ENCODE results near the gene TMEM59. TPM values are rescaled to one million over a fixed set of nuclear protein-coding genes. Genes with fewer than 3 reads are reported as not detected.
"Not testable (repeated sequence)": the region's sequence is repeated elsewhere in the genome, so short reads cannot be mapped to it uniquely, and the experiment has no call there.

The TMEM59 gene
- total RNA-seq (196 TPM), polyA plus RNA-seq (ENCODE audit: insufficient read depth in 1 of 8, insufficient read length in 8 of 8, low replicate concordance in 1 of 8) (100 to 1,000 TPM; 127 to 183 (median 151) TPM)
- long read RNA-seq, donor 1, full-length matches to known transcripts, result 54 of 63 reads
- long read RNA-seq, donor 1, partial matches to known transcripts, result 0 of 63 reads
- long read RNA-seq, donor 1, other reads (novel, unspliced or antisense), result 9 of 63 reads
- long read RNA-seq, donor 2, full-length matches to known transcripts, result 31 of 31 reads
- long read RNA-seq, donor 2, partial matches to known transcripts, result 0 of 31 reads
- long read RNA-seq, donor 2, other reads (novel, unspliced or antisense), result 0 of 31 reads
- long read RNA-seq, donor 3, full-length matches to known transcripts, result 163 of 175 reads
- long read RNA-seq, donor 3, partial matches to known transcripts, result 12 of 175 reads
- long read RNA-seq, donor 3, other reads (novel, unspliced or antisense), result 0 of 175 reads
- long read RNA-seq, donor 4, full-length matches to known transcripts, result 58 of 67 reads
- long read RNA-seq, donor 4, partial matches to known transcripts, result 9 of 67 reads
- long read RNA-seq, donor 4, other reads (novel, unspliced or antisense), result 0 of 67 reads
- long read RNA-seq, donor 5, full-length matches to known transcripts, result 295 of 332 reads
- long read RNA-seq, donor 5, partial matches to known transcripts, result 0 of 332 reads
- long read RNA-seq, donor 5, other reads (novel, unspliced or antisense), result 37 of 332 reads
- long read RNA-seq, donor 6, full-length matches to known transcripts, result 201 of 267 reads
- long read RNA-seq, donor 6, partial matches to known transcripts, result 37 of 267 reads
- long read RNA-seq, donor 6, other reads (novel, unspliced or antisense), result 29 of 267 reads
- long read RNA-seq, donor 7, full-length matches to known transcripts, result 256 of 278 reads
- long read RNA-seq, donor 7, partial matches to known transcripts, result 0 of 278 reads
- long read RNA-seq, donor 7, other reads (novel, unspliced or antisense), result 22 of 278 reads
- long read RNA-seq, donor 8, full-length matches to known transcripts, result 210 of 257 reads
- long read RNA-seq, donor 8, partial matches to known transcripts, result 42 of 257 reads
- long read RNA-seq, donor 8, other reads (novel, unspliced or antisense), result 5 of 257 reads
- long read RNA-seq, donor 9, full-length matches to known transcripts, result 166 of 173 reads
- long read RNA-seq, donor 9, partial matches to known transcripts, result 0 of 173 reads
- long read RNA-seq, donor 9, other reads (novel, unspliced or antisense), result 7 of 173 reads
- long read RNA-seq, donor 10, full-length matches to known transcripts, result 353 of 431 reads
- long read RNA-seq, donor 10, partial matches to known transcripts, result 47 of 431 reads
- long read RNA-seq, donor 10, other reads (novel, unspliced or antisense), result 31 of 431 reads
- long read RNA-seq, donor 11, full-length matches to known transcripts, result 218 of 248 reads
- long read RNA-seq, donor 11, partial matches to known transcripts, result 6 of 248 reads
- long read RNA-seq, donor 11, other reads (novel, unspliced or antisense), result 24 of 248 reads

GRCh38 chr1:54052934-54053744, at the start of gene TMEM59, which contains the start of gene TCEANC2:
TSS of gene TMEM59 (minus strand) at chr1:54053204. CDS start at chr1:54053188, 16 bp downstream.
TSS of gene TCEANC2 (plus strand) at chr1:54053608. CDS start at chr1:54054423, 815 bp downstream.
- DNase-seq, result peak; percentile 100
- peak within 1 kb of the TSS; percentile 97 for H3K27ac ChIP-seq (ENCODE audit: low read length)
- peaks cover 2% of the 10 kb centered on the region for H3K36me3 ChIP-seq (ENCODE audit: control insufficient read depth, insufficient read depth, low read length)
- WGBS (ENCODE audit: insufficient coverage), result under 1% methylated on average over 54 of the region's 59 CpGs
- H3K4me3 ChIP-seq (ENCODE audit: low read length), result peak within 1 kb of the TSS; percentile 85
- no peaks in the 10 kb centered on the region for H3K27me3 ChIP-seq (ENCODE audit: control insufficient read depth, insufficient read depth, low read length)
- H3K9me3 ChIP-seq (replicated peaks; ENCODE audit: control insufficient read depth, low read depth, low read length), result no peaks in the 10 kb centered on the region
- H3K4me1 ChIP-seq (ENCODE audit: control insufficient read depth, insufficient read depth, low read length), result peaks cover 8% of the 10 kb centered on the region

- Histone ChIP-seq H3K4me3 (ENCODE audit: low read length) (no peak overlapping the region), H3K27me3 (ENCODE audit: control insufficient read depth, insufficient read depth, low read length) (no peaks in the 10 kb centered on the region), H3K36me3 (ENCODE audit: control insufficient read depth, insufficient read depth, low read length) (peaks cover 10% of the 10 kb centered on the region), H3K9me3 (replicated peaks; ENCODE audit: control insufficient read depth, low read depth, low read length) (no peaks in the 10 kb centered on the region), H3K27ac (ENCODE audit: low read length) (no peak overlapping the region), H3K4me1 (ENCODE audit: control insufficient read depth, insufficient read depth, low read length) (peaks cover 3% of the 10 kb centered on the region)
- no peak for DNase-seq
- 45% methylated on average over 1 of the region's 2 CpGs for WGBS (ENCODE audit: insufficient coverage)
These were observed 47.5 kb upstream of the TMEM59 start for GRCh38 chr1:54100500-54100899.

GRCh38 chr1:54099061-54099610, 46.1 kb upstream of the TMEM59 start:
- peak; percentile 67 for DNase-seq
- Histone ChIP-seq H3K4me3 (ENCODE audit: low read length) (no peak overlapping the region), H3K4me1 (ENCODE audit: control insufficient read depth, insufficient read depth, low read length) (peaks cover 3% of the 10 kb centered on the region), H3K27me3 (ENCODE audit: control insufficient read depth, insufficient read depth, low read length) (no peaks in the 10 kb centered on the region), H3K9me3 (replicated peaks; ENCODE audit: control insufficient read depth, low read depth, low read length) (no peaks in the 10 kb centered on the region), H3K36me3 (ENCODE audit: control insufficient read depth, insufficient read depth, low read length) (peaks cover 10% of the 10 kb centered on the region), H3K27ac (ENCODE audit: low read length) (no peak overlapping the region)
- WGBS (ENCODE audit: insufficient coverage), result no CpG with 5 or more reads among the region's 6 CpGs

- H3K4me1 ChIP-seq (ENCODE audit: control insufficient read depth, insufficient read depth, low read length), result peaks cover 3% of the 10 kb centered on the region
- H3K4me3 ChIP-seq (ENCODE audit: low read length), result no peak overlapping the region
- H3K36me3 ChIP-seq (ENCODE audit: control insufficient read depth, insufficient read depth, low read length), result peaks cover 7% of the 10 kb centered on the region
- 20% methylated on average over 3 of the region's 7 CpGs for WGBS (ENCODE audit: insufficient coverage)
- no peak overlapping the region for H3K27ac ChIP-seq (ENCODE audit: low read length)
- H3K9me3 ChIP-seq (replicated peaks; ENCODE audit: control insufficient read depth, low read depth, low read length), result no peaks in the 10 kb centered on the region
- H3K27me3 ChIP-seq (ENCODE audit: control insufficient read depth, insufficient read depth, low read length), result no peaks in the 10 kb centered on the region
- DNase-seq, result no peak
These were observed 43.9 kb upstream of the TMEM59 start for GRCh38 chr1:54096877-54097240.

GRCh38 chr1:54096227-54096876, 43.3 kb upstream of the TMEM59 start:
- Histone ChIP-seq H3K4me3 (ENCODE audit: low read length) (no peak overlapping the region), H3K27me3 (ENCODE audit: control insufficient read depth, insufficient read depth, low read length) (no peaks in the 10 kb centered on the region), H3K4me1 (ENCODE audit: control insufficient read depth, insufficient read depth, low read length) (peaks cover 3% of the 10 kb centered on the region), H3K9me3 (replicated peaks; ENCODE audit: control insufficient read depth, low read depth, low read length) (no peaks in the 10 kb centered on the region), H3K27ac (ENCODE audit: low read length) (no peak overlapping the region), H3K36me3 (ENCODE audit: control insufficient read depth, insufficient read depth, low read length) (peaks cover 7% of the 10 kb centered on the region)
- DNase-seq, result no peak
- 53% methylated on average over 23 of the region's 25 CpGs for WGBS (ENCODE audit: insufficient coverage)

- H3K9me3 ChIP-seq (replicated peaks; ENCODE audit: control insufficient read depth, low read depth, low read length), result no peaks in the 10 kb centered on the region
- H3K27me3 ChIP-seq (ENCODE audit: control insufficient read depth, insufficient read depth, low read length), result no peaks in the 10 kb centered on the region
- DNase-seq, result peak; percentile 45
- H3K4me3 ChIP-seq (ENCODE audit: low read length), result no peak overlapping the region
- H3K27ac ChIP-seq (ENCODE audit: low read length), result no peak overlapping the region
- WGBS (ENCODE audit: insufficient coverage), result 46% methylated on average over 3 of the region's 8 CpGs
- H3K36me3 ChIP-seq (ENCODE audit: control insufficient read depth, insufficient read depth, low read length), result peaks cover 7% of the 10 kb centered on the region
- H3K4me1 ChIP-seq (ENCODE audit: control insufficient read depth, insufficient read depth, low read length), result peaks cover 3% of the 10 kb centered on the region
These were observed 42.7 kb upstream of the TMEM59 start for GRCh38 chr1:54095546-54096226.

- H3K4me3 ChIP-seq (ENCODE audit: low read length); H3K36me3 ChIP-seq (ENCODE audit: control insufficient read depth, insufficient read depth, low read length); H3K9me3 ChIP-seq (replicated peaks; ENCODE audit: control insufficient read depth, low read depth, low read length); H3K27ac ChIP-seq (ENCODE audit: low read length); H3K4me1 ChIP-seq (ENCODE audit: control insufficient read depth, insufficient read depth, low read length); H3K27me3 ChIP-seq (ENCODE audit: control insufficient read depth, insufficient read depth, low read length); DNase-seq: not testable (repeated sequence)
- no CpG with 5 or more reads among the region's 1 CpG for WGBS (ENCODE audit: insufficient coverage)
These were observed 41.7 kb upstream of the TMEM59 start for GRCh38 chr1:54094730-54095105.

- WGBS (ENCODE audit: insufficient coverage), result 70% methylated on average over 4 of the region's 4 CpGs
- no peak overlapping the region for H3K4me3 ChIP-seq (ENCODE audit: low read length)
- no peak overlapping the region for H3K27ac ChIP-seq (ENCODE audit: low read length)
- no peak for DNase-seq
- H3K36me3 ChIP-seq (ENCODE audit: control insufficient read depth, insufficient read depth, low read length), result peaks cover 7% of the 10 kb centered on the region
- H3K4me1 ChIP-seq (ENCODE audit: control insufficient read depth, insufficient read depth, low read length), result peaks cover 3% of the 10 kb centered on the region
- H3K9me3 ChIP-seq (replicated peaks; ENCODE audit: control insufficient read depth, low read depth, low read length), result no peaks in the 10 kb centered on the region
- no peaks in the 10 kb centered on the region for H3K27me3 ChIP-seq (ENCODE audit: control insufficient read depth, insufficient read depth, low read length)
These were observed 41.2 kb upstream of the TMEM59 start for GRCh38 chr1:54094001-54094729.

Data from muscle of leg (tissue), 16 donors.